H9 (cell line): ENCODE measurements around the gene LUZP2. TPM values are rescaled to one million over a fixed set of nuclear protein-coding genes. Genes with fewer than 3 reads are reported as not detected.

Source experiments
- DNase-seq: peaks from one replicate; pipeline ENCODE4 v3.0.0-alpha.2; 2017
- H2AFZ ChIP-seq: one replicate; pipeline ENCODE4 v1.6.1; 2013; ENCODE audit warnings: mild to moderate bottlenecking, low read length, control low read depth, moderate library complexity
- H2AK5ac ChIP-seq: 2 replicates; pipeline ENCODE4 v1.6.1; 2013; ENCODE audit warnings: low read length, control low read depth, mixed read lengths; ENCODE audit not compliant: insufficient read length
- H2BK120ac ChIP-seq: one replicate; pipeline ENCODE4 v1.6.1; 2013; ENCODE audit warnings: low read depth, mild to moderate bottlenecking, low read length, control low read depth, inconsistent platforms; ENCODE audit not compliant: poor library complexity, severe bottlenecking
- H2BK12ac ChIP-seq: 2 replicates; pipeline ENCODE4 v1.6.1; 2013; ENCODE audit warnings: low read length, control low read depth, mixed read lengths, low read depth; ENCODE audit not compliant: insufficient read length
- H2BK15ac ChIP-seq: 2 replicates; pipeline ENCODE4 v1.6.1; 2013; ENCODE audit warnings: low read depth, low read length, control low read depth
- H2BK20ac ChIP-seq: one replicate; pipeline ENCODE4 v1.6.1; 2013; ENCODE audit warnings: low read depth, mild to moderate bottlenecking, low read length, control low read depth, inconsistent platforms; ENCODE audit not compliant: poor library complexity, severe bottlenecking
- H2BK5ac ChIP-seq: 2 replicates; pipeline ENCODE4 v1.6.1; 2013; ENCODE audit warnings: low read length, control low read depth, mixed read lengths; ENCODE audit not compliant: insufficient read length
- H3K14ac ChIP-seq: 2 replicates; pipeline ENCODE4 v1.6.1; 2013; ENCODE audit warnings: low read length, control low read depth; ENCODE audit not compliant: insufficient read depth
- H3K18ac ChIP-seq: 2 replicates; pipeline ENCODE4 v1.6.1; 2013; ENCODE audit warnings: low read depth, mild to moderate bottlenecking, mixed read lengths, low read length, control low read depth; ENCODE audit not compliant: insufficient read length
- H3K23ac ChIP-seq: 2 replicates; pipeline ENCODE4 v1.6.1; 2013; ENCODE audit warnings: low read length, control low read depth, mixed read lengths, low read depth; ENCODE audit not compliant: insufficient read length
- H3K23me2 ChIP-seq: 2 replicates; pipeline ENCODE4 v1.6.1; 2013; ENCODE audit warnings: low read depth, mild to moderate bottlenecking, mixed read lengths, low read length, control low read depth; ENCODE audit not compliant: insufficient read length, poor library complexity, severe bottlenecking
- H3K27ac ChIP-seq: 2 replicates; pipeline ENCODE4 v1.5.1; 2013; ENCODE audit warnings: low read length, control low read depth, mixed read lengths, low read depth; ENCODE audit not compliant: insufficient read length
- H3K27me3 ChIP-seq: 2 replicates; pipeline ENCODE4 v1.6.1; 2013; ENCODE audit warnings: low read length, control low read depth, inconsistent platforms; ENCODE audit not compliant: insufficient read depth
- H3K4ac ChIP-seq: 2 replicates; pipeline ENCODE4 v1.6.1; 2013; ENCODE audit warnings: low read depth, mild to moderate bottlenecking, control low read depth, inconsistent platforms, low read length, moderate library complexity
- H3K4me1 ChIP-seq: 2 replicates; pipeline ENCODE4 v1.6.1; 2013; ENCODE audit warnings: low read length, control low read depth, inconsistent platforms; ENCODE audit not compliant: insufficient read depth
- H3K4me2 ChIP-seq: 2 replicates; pipeline ENCODE4 v1.6.1; 2013; ENCODE audit warnings: low read length, control low read depth, mixed read lengths; ENCODE audit not compliant: insufficient read length, insufficient read depth
- H3K56ac ChIP-seq: 2 replicates; pipeline ENCODE4 v1.6.1; 2013; ENCODE audit warnings: low read depth, mild to moderate bottlenecking, mixed read lengths, low read length, control low read depth; ENCODE audit not compliant: insufficient read length
- H3K79me1 ChIP-seq: 2 replicates; pipeline ENCODE4 v1.6.1; 2013; ENCODE audit warnings: low read depth, mild to moderate bottlenecking, moderate library complexity, low read length, control low read depth, inconsistent platforms; ENCODE audit not compliant: insufficient read depth, poor library complexity, severe bottlenecking
- H3K79me2 ChIP-seq: 2 replicates; pipeline ENCODE4 v1.6.1; 2013; ENCODE audit warnings: low read length, control low read depth, inconsistent platforms; ENCODE audit not compliant: insufficient read depth
- H3K9ac ChIP-seq: 2 replicates; pipeline ENCODE4 v1.6.1; 2013; ENCODE audit warnings: low read length, control low read depth, mixed read lengths; ENCODE audit not compliant: insufficient read length; ENCODE audit errors: extremely low read depth
- H3K9me3 ChIP-seq: one replicate; pipeline ENCODE4 v1.6.1; 2013; ENCODE audit warnings: low read depth, low read length, inconsistent platforms; ENCODE audit not compliant: control insufficient read depth
- H3T11ph ChIP-seq: one replicate; pipeline ENCODE4 v1.6.1; 2013; ENCODE audit warnings: mild to moderate bottlenecking, low read length, control low read depth, inconsistent platforms
- H4K20me1 ChIP-seq: one replicate; pipeline ENCODE4 v1.6.1; 2013; ENCODE audit not compliant: control insufficient read depth, insufficient read length, insufficient read depth
- H4K5ac ChIP-seq: 2 replicates; pipeline ENCODE4 v1.6.1; 2013; ENCODE audit warnings: low read depth, mild to moderate bottlenecking, mixed read lengths, low read length, control low read depth; ENCODE audit not compliant: insufficient read length
- H4K8ac ChIP-seq: replicated peaks from 2 replicates; pipeline ENCODE4 v1.6.1; 2013; ENCODE audit warnings: low read length, control low read depth, mixed read lengths, low read depth; ENCODE audit not compliant: insufficient read length
- H4K91ac ChIP-seq: 2 replicates; pipeline ENCODE4 v1.6.1; 2013; ENCODE audit warnings: low read depth, mild to moderate bottlenecking, moderate library complexity, mixed read lengths, low read length, control low read depth; ENCODE audit not compliant: insufficient read length
- H3K27ac Mint-ChIP-seq, 3 experiments: 2 replicates in 2 of 3; 3 replicates in 1 of 3; pipeline ENCODE4 v1.8.0; 2020 to 2021; ENCODE audit warnings: mixed read lengths in 3 of 3, mild to moderate bottlenecking in 1 of 3, moderate library complexity in 1 of 3
- H3K27me3 Mint-ChIP-seq: 2 replicates; pipeline ENCODE4 v1.8.0; 2021; ENCODE audit warnings: low read depth, mild to moderate bottlenecking, moderate library complexity, mixed read lengths
- H3K36me3 Mint-ChIP-seq, 3 experiments: 2 replicates in 2 of 3; 3 replicates in 1 of 3; pipeline ENCODE4 v1.8.0; 2020 to 2021; ENCODE audit warnings: low read depth in 3 of 3, mixed read lengths in 3 of 3; ENCODE audit not compliant: insufficient read depth in 1 of 3
- H3K4me1 Mint-ChIP-seq, 2 experiments: 2 replicates each; pipeline ENCODE4 v1.8.0; 2020; ENCODE audit warnings: mixed read lengths in 2 of 2
- H3K4me3 Mint-ChIP-seq, 2 experiments: 2 replicates in 1 of 2; 3 replicates in 1 of 2; pipeline ENCODE4 v1.8.0; 2020 to 2021; ENCODE audit warnings: mild to moderate bottlenecking in 2 of 2, mixed read lengths in 2 of 2, moderate library complexity in 1 of 2
- H3K9me3 Mint-ChIP-seq, 2 experiments: 2 replicates in 1 of 2; 3 replicates in 1 of 2; pipeline ENCODE4 v1.8.0; 2020; ENCODE audit warnings: mild to moderate bottlenecking in 2 of 2, mixed read lengths in 2 of 2, moderate library complexity in 1 of 2
- total RNA-seq: library from RNA; stranded (reverse); gene quantifications from 2 replicates; pipeline ENCODE4 v1.2.1, GENCODE V29; 2021
- TF ChIP-seq, protein P1 (sequence below): fragments of 200-600 bp; sonication (generic); conservative IDR thresholded peaks from 3 replicates; pipeline ENCODE4 v1.8.0; 2021; ENCODE audit warnings: antibody characterized with exemption, mild to moderate bottlenecking

Gene LUZP2
- total RNA-seq, 1 experiment from 2014 or later, result 25.4 TPM

DNA sequence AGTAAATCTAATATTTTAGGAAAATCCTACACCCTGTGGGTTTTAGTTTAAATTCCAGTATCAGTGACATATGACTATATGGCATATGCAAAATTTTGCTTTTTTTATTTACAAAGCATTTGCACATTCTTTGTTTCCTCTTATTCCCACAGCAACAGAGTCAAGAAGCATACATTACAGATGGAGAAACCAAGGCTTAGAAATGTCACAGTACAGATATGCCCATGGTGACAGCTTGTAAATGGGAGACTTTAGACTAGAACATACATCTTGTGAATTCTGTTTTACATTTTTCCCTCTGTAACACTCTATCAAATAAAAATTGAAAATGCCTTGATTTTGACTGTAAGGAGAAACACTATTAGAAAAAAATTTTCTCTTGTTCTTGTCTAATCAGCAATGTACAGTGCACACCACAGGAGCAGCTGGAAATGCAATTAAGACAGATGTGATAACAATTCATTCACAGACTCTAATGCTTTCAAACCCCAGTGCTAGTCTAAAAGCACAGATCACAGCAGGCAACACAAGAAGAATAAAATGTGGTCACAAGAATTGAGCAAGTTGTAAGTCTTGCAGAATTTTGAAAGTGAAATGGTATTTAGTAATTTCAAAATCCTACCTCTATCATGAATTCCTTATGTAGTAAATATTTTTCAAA lies 375.9 kb downstream of the LUZP2 start:
- TF ChIP-seq, protein P1, sequence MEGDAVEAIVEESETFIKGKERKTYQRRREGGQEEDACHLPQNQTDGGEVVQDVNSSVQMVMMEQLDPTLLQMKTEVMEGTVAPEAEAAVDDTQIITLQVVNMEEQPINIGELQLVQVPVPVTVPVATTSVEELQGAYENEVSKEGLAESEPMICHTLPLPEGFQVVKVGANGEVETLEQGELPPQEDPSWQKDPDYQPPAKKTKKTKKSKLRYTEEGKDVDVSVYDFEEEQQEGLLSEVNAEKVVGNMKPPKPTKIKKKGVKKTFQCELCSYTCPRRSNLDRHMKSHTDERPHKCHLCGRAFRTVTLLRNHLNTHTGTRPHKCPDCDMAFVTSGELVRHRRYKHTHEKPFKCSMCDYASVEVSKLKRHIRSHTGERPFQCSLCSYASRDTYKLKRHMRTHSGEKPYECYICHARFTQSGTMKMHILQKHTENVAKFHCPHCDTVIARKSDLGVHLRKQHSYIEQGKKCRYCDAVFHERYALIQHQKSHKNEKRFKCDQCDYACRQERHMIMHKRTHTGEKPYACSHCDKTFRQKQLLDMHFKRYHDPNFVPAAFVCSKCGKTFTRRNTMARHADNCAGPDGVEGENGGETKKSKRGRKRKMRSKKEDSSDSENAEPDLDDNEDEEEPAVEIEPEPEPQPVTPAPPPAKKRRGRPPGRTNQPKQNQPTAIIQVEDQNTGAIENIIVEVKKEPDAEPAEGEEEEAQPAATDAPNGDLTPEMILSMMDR, result no peak
- no peak overlapping the region for H4K8ac ChIP-seq
- no peak overlapping the region for H3K4me2 ChIP-seq
- no peak overlapping the region for H3K4me3 Mint-ChIP-seq
- no peaks in the 10 kb centered on the region for H3K9me3 ChIP-seq
- DNase-seq, result no peak
- H3K18ac ChIP-seq, result no peak overlapping the region
- no peak overlapping the region for H2AK5ac ChIP-seq
- no peaks in the 10 kb centered on the region for H3K79me2 ChIP-seq
- H3K27ac ChIP-seq, result no peak overlapping the region
- H3K23me2 ChIP-seq, result no peaks in the 10 kb centered on the region
- H3K4me1 ChIP-seq, result no peaks in the 10 kb centered on the region
- H3K27me3 Mint-ChIP-seq, result no peaks in the 10 kb centered on the region
- no peak overlapping the region for H3K4ac ChIP-seq
- no peak overlapping the region for H3K14ac ChIP-seq
- no peak overlapping the region for H4K91ac ChIP-seq
- H2BK120ac ChIP-seq, result no peak overlapping the region
- no peak overlapping the region for H2BK20ac ChIP-seq
- no peak overlapping the region for H3T11ph ChIP-seq
- H2BK15ac ChIP-seq, result no peak overlapping the region
- peaks cover 0 to 4% of the 10 kb centered on the region in 2 experiments; a peak in 4 of 5 replicates for H3K9me3 Mint-ChIP-seq
- no peak overlapping the region for H3K56ac ChIP-seq
- H3K23ac ChIP-seq, result no peak overlapping the region
- no peaks in the 10 kb centered on the region for H3K4me1 Mint-ChIP-seq
- H3K9ac ChIP-seq, result no peak overlapping the region
- no peaks in the 10 kb centered on the region for H3K27me3 ChIP-seq
- H3K27ac Mint-ChIP-seq, result no peak overlapping the region
- no peaks in the 10 kb centered on the region for H3K79me1 ChIP-seq
- H4K5ac ChIP-seq, result no peak overlapping the region
- H2AFZ ChIP-seq, result no peak overlapping the region
- no peaks in the 10 kb centered on the region for H4K20me1 ChIP-seq
- H2BK5ac ChIP-seq, result no peak overlapping the region
- H3K36me3 Mint-ChIP-seq, result peaks cover 0 to 3% (median 0%) of the 10 kb centered on the region in 3 experiments; a peak in 1 of 7 replicates
- H2BK12ac ChIP-seq, result no peak overlapping the region
